Measurements from ENCODE around the gene PTPRN2.

PTPRN2 gene

GRCh38 chr7:158112571-158113320 lies 474.9 kb downstream of the PTPRN2 start:
- TF ChIP-seq, protein P1, sequence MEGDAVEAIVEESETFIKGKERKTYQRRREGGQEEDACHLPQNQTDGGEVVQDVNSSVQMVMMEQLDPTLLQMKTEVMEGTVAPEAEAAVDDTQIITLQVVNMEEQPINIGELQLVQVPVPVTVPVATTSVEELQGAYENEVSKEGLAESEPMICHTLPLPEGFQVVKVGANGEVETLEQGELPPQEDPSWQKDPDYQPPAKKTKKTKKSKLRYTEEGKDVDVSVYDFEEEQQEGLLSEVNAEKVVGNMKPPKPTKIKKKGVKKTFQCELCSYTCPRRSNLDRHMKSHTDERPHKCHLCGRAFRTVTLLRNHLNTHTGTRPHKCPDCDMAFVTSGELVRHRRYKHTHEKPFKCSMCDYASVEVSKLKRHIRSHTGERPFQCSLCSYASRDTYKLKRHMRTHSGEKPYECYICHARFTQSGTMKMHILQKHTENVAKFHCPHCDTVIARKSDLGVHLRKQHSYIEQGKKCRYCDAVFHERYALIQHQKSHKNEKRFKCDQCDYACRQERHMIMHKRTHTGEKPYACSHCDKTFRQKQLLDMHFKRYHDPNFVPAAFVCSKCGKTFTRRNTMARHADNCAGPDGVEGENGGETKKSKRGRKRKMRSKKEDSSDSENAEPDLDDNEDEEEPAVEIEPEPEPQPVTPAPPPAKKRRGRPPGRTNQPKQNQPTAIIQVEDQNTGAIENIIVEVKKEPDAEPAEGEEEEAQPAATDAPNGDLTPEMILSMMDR (IDR thresholded peaks at IDR 0.05): no peak
- no peak for TF ChIP-seq ZFX (IDR thresholded peaks at IDR 0.05; ENCODE audit: borderline replicate concordance)
- H3K27ac ChIP-seq: no peak overlapping the region

DNA sequence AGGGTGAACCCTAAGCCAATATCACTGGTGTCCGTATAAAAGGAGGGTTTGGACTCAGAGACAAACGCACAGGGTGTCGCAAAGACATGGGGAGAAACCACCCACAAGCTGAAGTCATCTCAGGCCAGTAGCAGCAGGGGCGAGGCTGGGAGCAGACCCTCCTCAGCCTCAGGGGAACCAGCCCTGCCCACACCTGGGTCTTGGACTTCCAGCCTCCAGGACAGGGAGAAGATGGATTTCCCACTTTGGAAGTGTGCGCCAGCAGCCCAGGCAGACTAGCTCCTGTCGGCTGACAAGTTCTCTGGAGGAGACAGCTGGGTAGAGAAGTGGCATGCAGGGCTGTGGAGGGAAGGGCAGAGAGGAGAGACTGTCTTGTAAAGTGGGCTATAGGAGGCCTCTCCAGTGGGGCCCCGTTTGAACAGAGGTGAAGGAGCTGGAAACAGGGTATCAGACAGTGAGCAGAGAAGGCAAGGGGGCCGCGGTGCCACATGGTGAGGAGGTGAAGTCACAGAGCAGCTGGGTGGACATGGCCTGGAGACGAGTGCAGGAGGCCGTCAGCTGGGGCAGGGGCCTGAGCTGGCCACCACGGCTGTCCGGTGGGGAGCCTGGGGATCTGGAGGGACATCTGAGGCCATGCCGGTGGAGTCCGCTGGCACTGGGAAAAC lies 475.6 kb downstream of the PTPRN2 start:
- TF ChIP-seq ZFX (IDR thresholded peaks at IDR 0.05; ENCODE audit: borderline replicate concordance): no peak
- TF ChIP-seq, protein P1 (IDR thresholded peaks at IDR 0.05): no peak
- no peak overlapping the region for H3K27ac ChIP-seq

GRCh38 chr7:158111049-158111751 lies 476.4 kb downstream of the PTPRN2 start:
- H3K27ac ChIP-seq: no peak overlapping the region
- TF ChIP-seq, protein P1 (IDR thresholded peaks at IDR 0.05): no peak
- TF ChIP-seq ZFX (IDR thresholded peaks at IDR 0.05; ENCODE audit: borderline replicate concordance): no peak

DNA sequence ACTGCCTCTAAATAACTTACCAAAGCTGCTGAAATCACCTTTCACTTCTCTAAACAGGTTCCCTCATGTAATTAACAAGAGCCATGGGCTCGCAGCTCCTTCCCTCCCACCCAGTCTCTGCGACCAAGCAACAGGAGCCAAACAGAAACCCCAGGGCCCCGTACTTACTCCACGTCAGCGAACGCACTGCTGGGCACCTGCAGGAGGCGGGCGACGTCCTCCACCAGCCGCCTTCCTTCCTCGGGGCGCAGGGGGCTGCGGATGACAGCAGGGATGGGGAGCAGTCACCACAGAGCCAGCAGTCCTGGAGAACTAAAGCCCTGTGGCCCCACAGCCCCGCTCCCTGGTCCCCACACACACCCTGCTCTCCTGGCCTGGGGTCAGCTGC lies 477.0 kb downstream of the PTPRN2 start:
- H3K27ac ChIP-seq: no peak overlapping the region
- no peak for TF ChIP-seq ZFX (IDR thresholded peaks at IDR 0.05; ENCODE audit: borderline replicate concordance)
- TF ChIP-seq, protein P1 (IDR thresholded peaks at IDR 0.05): no peak

DNA sequence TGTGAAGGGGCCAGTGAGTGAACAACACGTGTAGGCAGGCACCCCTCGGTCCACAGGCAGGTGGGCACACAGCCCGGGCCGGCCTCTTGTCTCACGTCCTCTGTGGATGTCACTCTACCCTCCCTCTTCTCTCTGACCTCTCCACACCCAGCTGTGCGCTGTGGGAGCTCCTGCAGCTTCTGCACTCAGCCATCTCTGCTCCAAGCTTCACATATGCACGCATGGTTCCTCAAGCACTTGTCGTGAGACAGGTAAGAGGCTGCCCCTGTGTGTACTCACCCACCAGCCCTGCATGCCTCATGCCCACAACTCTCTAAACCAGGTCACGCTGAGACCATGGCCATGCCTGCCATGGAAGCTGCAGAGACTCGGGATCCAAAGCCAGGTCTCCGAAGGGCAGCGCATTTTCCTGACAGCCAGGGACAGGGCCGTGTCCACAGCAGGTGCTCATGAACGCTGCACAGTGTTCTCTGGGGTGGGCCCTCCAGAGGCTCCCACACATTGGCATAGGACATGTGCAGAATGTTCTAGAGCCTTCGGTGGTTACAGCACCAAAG lies 477.5 kb downstream of the PTPRN2 start:
- H3K27ac ChIP-seq: no peak overlapping the region; the same call in 1 of the 2 replicates
- no peak for TF ChIP-seq ZFX (IDR thresholded peaks at IDR 0.05; ENCODE audit: borderline replicate concordance)
- TF ChIP-seq, protein P1 (IDR thresholded peaks at IDR 0.05): no peak

DNA sequence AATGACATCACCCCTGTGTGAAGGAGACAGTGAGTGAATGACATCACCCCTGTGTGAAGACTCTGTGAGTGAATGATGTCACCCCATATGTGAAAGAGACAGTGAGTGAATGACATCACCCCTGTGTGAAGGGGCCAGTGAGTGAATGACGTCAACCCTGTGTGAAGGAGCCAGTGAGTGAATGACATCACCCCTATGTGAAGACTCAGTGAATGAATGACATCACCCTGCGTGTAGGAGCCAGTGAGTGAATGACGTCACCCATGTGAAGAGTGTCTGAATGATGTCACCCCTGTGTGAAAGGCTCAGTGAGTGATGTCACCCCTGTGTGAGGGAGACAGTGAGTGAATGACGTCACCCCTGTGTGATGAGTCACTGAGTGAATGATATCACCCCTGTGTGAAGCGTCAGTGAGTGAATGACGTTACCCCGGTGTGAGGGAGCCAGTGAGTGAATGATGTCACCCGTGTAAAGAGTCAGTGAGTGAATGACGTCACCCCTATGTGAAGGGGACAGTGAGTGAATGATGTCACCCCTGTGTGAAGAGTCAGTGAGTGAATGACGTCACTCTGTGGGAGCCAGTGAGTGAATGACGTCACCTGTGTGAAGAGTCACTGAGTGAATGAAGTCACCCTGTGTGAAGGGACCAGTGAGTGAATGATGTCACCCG lies 478.1 kb downstream of the PTPRN2 start:
- H3K27ac ChIP-seq: no peak overlapping the region; the same call in 1 of the 2 replicates
- TF ChIP-seq, protein P1 (IDR thresholded peaks at IDR 0.05): no peak
- no peak for TF ChIP-seq ZFX (IDR thresholded peaks at IDR 0.05; ENCODE audit: borderline replicate concordance)
